MV-4-11 (cell line): Measurements from ENCODE around the gene TTN.

ENCODE experiments used
- DNase-seq: peaks from one replicate; lab custom pipeline; 2025; lab: John Stamatoyannopoulos, UW

The TTN gene

DNA sequence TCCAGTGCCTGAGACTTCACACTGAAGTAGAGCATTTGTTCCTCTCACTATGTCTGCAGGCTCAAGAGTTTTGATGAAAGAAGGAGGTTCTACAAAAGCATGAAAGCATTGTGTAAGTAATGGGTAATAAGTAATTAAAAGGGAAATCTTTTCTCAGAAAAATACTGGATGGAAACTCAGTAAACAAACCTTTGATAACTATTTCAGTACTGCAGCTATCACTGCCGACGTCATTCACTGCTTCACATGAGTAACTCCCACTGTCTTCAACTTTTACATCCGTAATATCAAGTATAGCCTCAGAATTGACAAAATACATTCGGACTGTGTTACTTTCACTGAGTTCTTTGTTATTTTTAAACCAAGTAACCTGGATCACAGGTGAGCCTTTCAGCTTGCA, 72.7 kb downstream of the TTN start:
- DNase-seq: no peak

- DNase-seq: no peak
Observed at GRCh38 chr2:178733975-178734374, 73.2 kb downstream of the TTN start.

DNA sequence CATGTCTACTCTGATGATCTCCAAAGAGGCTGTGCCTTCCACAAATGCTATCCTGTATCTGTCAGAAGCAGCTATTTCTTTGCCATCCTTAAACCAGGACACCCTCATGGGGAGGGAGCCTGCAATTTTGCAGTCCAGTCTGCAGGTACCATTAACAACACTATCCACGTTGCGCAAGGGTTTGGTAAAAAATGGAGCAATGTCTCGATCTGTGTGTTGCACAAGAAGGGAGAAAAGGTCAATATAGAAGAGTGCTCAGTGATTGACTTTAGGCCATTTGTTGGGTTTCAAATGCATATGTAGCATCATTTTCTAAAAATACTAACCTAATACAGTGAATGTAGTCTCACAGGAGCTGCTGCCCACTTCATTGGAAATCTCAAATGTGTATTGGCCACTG, 74.3 kb downstream of the TTN start:
- DNase-seq: no peak

DNA sequence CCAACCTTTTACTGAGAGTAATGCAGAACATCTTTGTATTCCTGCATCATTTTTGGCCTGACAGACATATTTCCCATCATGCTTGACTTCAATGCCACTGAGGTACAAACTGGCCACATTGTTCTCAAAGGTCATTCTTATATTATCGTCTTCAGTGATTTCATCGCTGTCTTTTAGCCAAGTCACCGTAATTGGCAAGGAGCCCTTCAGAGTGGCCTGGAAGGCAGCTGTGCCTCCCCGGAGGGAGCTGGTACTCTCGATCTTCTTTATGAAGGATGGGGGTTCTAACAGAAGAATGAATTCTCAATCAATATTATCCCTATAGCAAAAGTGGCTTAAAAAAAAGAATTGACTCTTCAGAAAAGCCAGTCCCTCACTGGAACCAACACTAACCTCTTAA, 75.9 kb downstream of the TTN start:
- DNase-seq: no peak

- DNase-seq: no peak
Observed at GRCh38 chr2:178730049-178730448, 77.2 kb downstream of the TTN start.

DNA sequence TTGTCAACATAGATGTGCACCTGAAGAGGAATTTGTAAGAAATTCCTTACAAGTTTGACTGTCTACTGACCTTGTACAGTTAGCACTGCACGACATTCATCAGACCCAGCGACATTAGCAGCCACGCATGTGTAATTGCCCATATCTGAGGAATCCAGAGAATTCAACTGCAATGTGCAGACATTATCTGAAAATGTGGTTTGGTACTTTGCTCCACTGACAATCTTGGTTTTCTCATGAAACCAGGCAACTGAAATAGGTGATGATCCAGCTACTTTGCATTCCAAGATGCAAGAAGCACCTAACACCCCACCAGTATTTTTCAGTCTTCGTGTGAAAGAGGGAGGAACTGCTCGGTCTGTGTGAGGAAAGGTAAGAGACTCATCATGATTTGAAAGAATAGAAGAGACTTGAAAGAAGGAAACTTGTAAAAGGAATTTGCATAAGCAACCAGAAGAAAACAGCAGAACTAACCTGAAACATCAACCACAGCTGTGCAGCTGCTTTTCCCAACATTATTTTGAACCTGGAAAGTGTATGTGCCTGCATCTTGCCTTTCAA, 83.4 kb downstream of the TTN start:
- DNase-seq: no peak

- DNase-seq: no peak
Observed at GRCh38 chr2:178722296-178722695, 84.9 kb downstream of the TTN start.

DNA sequence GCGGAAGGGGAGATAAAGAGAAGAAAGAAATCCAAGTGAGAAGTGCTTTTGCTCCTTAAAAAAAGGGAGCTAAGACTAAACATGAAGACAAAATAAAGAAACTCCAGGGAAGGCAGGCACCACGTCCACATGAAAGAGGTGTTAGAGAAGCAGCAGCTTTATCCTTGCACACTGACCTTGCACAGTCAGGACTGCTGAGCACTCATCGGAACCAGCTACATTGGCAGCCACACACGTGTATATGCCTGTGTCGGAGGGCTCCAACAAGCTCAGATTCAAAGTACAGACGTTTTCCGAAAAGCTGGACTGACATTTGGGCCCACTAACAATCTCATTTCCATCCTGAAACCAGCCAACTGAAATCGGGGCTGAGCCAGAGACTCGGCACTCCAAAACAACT, 88.2 kb downstream of the TTN start:
- no peak for DNase-seq

- DNase-seq: no peak
Observed at GRCh38 chr2:178718283-178718682, 88.9 kb downstream of the TTN start.

- no peak for DNase-seq
Observed at GRCh38 chr2:178716394-178716793, 90.8 kb downstream of the TTN start.

GRCh38 chr2:178715366-178715765, 91.9 kb downstream of the TTN start:
- DNase-seq: no peak

DNA sequence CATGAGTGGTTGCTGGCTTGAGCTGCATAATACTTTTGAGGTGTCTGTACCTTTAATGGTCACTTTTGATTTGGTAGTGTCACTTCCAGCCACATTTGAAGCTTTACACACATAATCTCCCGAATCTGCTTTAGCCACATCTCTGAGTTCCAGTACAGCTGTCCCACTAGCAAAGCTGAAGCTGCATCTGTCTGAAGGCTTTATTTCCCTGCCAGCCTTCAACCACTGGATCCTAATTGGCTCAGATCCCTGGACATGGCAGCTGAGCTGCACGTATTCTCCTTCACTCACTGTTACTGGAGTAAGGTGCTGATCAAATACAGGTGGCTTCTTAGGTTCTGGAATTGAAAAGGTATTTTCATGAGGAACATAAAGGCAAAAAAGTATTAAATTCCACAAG, 99.7 kb downstream of the TTN start:
- no peak for DNase-seq

- no peak for DNase-seq
Observed at GRCh38 chr2:178704876-178705275, 102.3 kb downstream of the TTN start.

DNA sequence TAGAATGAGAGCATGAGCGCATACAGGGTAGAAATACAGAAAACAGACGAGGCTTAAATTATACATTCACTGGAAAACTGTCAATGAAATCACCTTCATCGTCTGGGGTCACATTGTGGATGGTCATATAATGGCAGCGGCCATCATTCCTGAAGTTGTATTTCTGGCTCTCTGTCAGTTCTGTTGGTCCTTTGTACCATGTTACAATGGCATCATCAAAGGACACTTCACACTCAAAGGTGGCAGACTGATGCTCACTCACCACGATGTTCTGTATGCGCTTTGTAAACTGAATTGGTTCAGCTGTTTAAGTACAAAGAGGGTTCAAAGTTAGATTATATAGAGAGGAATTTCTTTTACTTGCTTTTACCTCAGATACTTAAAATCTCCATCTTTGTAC, 104.9 kb downstream of the TTN start:
- DNase-seq: no peak

GRCh38 chr2:178700922-178701342, 106.3 kb downstream of the TTN start:
- DNase-seq: peak; percentile 10

GRCh38 chr2:178700136-178700535, 107.1 kb downstream of the TTN start:
- DNase-seq: no peak

GRCh38 chr2:178692845-178693244, 114.4 kb downstream of the TTN start:
- no peak for DNase-seq

GRCh38 chr2:178689808-178690207, 117.4 kb downstream of the TTN start:
- DNase-seq: no peak

- DNase-seq: no peak
Observed at GRCh38 chr2:178683877-178684276, 123.3 kb downstream of the TTN start.

- no peak for DNase-seq
Observed at GRCh38 chr2:178681081-178681480, 126.1 kb downstream of the TTN start.

DNA sequence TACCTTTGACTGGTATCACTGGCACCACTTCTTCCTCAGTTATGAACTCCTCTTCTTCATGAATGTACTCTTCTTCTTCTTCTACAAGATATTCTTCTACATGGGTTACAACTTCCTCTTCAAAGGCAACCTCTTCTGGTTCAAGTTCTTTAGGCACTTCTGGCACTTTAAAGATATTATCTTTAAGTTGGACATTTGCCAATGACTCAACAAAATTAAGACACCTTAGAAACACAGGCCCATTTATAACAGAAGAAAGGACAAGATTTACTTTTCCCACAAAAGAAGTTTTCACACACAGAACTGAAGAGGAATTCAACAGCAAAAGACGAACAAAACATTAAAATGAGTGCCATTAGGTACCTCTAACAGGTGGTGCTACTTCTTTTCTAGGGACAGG, 127.3 kb downstream of the TTN start:
- no peak for DNase-seq

DNA sequence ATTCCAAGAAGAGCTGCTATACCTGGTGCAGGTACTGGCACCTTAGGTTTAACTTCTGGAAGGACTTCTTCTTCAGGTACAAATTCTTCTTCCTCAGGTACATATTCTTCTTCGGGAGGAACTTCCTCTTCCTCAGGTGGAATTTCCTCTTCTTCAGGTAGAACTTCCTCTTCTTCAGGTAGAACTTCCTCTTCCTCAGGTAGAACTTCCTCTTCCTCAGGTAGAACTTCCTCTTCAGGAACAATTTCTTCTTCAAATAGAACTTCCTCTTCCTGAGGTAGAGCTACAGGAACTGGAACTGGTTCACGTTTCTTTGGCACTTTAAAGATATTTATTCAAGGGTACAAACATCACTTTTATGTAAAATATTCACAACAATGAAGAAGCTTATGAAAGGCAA, 129.6 kb downstream of the TTN start:
- no peak for DNase-seq

GRCh38 chr2:178676046-178676445, 131.2 kb downstream of the TTN start:
- no peak for DNase-seq

DNA sequence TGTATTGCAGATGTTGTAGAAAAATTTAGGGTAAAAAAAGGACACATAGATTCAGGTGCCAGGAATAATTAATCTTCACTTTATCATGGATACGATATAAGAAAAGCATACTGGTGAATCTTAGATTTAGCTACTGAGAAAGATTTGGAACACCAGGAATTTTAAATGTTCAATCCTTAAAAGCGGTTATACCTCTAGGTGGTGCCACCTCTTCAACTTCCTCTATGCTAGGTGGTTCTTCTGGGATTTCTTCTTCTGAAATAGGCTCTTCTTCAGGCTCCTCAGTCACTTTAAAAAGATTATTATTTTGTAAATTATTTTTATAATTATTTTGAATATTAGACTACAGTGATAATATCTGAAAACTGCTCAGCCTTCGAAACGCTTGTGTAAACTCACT, 133.1 kb downstream of the TTN start:
- no peak for DNase-seq

DNA sequence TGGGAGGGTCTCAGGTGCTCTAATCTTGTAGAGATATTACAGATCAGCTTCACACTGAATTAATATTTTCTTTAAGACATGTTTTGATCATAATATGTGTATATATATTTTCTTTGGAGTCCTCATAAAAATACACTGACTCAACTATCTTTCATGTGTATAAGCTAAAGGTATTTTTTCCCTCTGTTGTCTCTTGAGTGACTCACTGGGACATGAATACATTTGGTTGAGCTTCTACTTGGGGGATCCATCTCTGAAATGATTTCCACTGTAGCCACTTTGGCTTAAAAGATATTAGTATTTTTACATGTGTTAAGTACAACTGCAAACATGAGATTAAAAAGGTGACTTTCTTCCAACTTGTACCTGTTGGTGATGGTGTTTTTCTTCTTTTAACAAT, 140.8 kb downstream of the TTN start:
- no peak for DNase-seq
